ENCODE data around the gene STC2. TPM values are rescaled to one million over a fixed set of nuclear protein-coding genes. Genes with fewer than 3 reads are reported as not detected.
"Not testable (repeated sequence)": the region's sequence is repeated elsewhere in the genome, so short reads cannot be mapped to it uniquely, and the experiment has no call there.

The STC2 gene
- total RNA-seq, 4 donors from 2014 or later: 72.4 to 130 (median 78.1) TPM

DNA sequence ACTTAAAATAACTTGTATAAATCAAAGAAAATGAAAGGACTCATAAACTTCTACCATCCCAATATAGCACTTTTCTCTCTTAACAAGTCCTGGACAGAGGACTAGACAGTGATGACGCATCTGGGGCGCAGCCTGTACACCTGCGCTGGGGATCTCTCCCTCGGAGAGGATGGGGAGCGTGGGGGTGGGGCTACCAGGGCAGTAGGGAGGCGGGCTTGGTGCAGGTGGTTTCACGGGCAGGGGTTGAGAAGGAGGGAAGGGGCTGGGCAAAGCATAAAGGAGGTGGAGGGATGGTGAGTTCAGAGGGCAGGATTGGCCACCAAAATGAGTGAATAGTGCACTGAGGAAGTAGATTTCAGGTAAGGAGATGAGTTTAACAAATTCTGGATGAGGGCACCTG is 41.1 kb downstream of the STC2 start:
- WGBS: 60% methylated on average over 7 of the region's 7 CpGs
- H3K9me3 ChIP-seq: no peaks in the 10 kb centered on the region
- no peak for DNase-seq (ENCODE audit: extremely low spot score)
- intact Hi-C loops (cut with DNase I): loop anchor here (10.0 kb wide), 1 partner anchor 312 kb away; no protein-coding TSS in a partner anchor
- H3K27ac ChIP-seq (replicated peaks in 1 of 4): no peak overlapping the region
- H3K4me3 ChIP-seq: no peak overlapping the region
- H3K36me3 ChIP-seq: no peaks in the 10 kb centered on the region
- H3K4me1 ChIP-seq: peaks cover 18 to 22% (median 20%) of the 10 kb centered on the region in 4 donors
- TF ChIP-seq, protein P1, sequence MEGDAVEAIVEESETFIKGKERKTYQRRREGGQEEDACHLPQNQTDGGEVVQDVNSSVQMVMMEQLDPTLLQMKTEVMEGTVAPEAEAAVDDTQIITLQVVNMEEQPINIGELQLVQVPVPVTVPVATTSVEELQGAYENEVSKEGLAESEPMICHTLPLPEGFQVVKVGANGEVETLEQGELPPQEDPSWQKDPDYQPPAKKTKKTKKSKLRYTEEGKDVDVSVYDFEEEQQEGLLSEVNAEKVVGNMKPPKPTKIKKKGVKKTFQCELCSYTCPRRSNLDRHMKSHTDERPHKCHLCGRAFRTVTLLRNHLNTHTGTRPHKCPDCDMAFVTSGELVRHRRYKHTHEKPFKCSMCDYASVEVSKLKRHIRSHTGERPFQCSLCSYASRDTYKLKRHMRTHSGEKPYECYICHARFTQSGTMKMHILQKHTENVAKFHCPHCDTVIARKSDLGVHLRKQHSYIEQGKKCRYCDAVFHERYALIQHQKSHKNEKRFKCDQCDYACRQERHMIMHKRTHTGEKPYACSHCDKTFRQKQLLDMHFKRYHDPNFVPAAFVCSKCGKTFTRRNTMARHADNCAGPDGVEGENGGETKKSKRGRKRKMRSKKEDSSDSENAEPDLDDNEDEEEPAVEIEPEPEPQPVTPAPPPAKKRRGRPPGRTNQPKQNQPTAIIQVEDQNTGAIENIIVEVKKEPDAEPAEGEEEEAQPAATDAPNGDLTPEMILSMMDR (IDR thresholded peaks at IDR 0.05): no peak
- no peak for TF ChIP-seq POLR2A (IDR thresholded peaks at IDR 0.05; ENCODE audit: low read depth)
- peaks cover 0 to 67% (median 5%) of the 10 kb centered on the region in 4 donors for H3K27me3 ChIP-seq

DNA sequence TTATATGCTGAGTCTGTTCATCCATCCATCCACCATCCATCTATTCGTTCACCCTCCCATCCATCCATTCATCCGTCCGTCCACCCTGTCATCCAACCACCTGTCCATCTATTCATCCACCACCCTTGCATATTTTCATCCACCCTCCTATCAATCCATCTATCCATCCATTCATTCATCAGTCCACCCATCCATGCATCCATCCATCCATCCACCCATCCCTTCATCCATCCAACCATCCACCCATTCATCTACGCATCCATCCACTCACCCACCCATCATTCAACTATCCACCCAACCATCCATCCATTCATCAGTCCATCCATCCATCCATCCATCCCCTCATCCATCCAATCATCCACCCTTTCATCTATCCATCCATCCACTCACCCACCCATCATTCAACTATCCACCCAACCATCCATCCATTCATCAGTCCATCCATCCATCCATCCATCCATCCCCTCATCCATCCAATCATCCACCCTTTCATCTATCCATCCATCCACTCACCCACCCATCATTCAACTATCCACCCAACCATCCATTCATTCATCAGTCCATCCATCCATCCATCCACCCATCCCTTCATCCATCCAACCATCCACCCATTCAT is 43.8 kb downstream of the STC2 start:
- intact Hi-C loops (cut with DNase I): loop anchor here (10.0 kb wide), 1 partner anchor 310 kb away; no protein-coding TSS in a partner anchor
- Histone ChIP-seq H3K4me1 (peaks cover 10 to 13% (median 12%) of the 10 kb centered on the region in 4 donors), H3K27me3 (peaks cover 0 to 86% (median 6%) of the 10 kb centered on the region in 4 donors)
- not testable (repeated sequence) for H3K9me3 ChIP-seq; H3K27ac ChIP-seq (replicated peaks in 1 of 4); H3K4me3 ChIP-seq; H3K36me3 ChIP-seq; DNase-seq (ENCODE audit: extremely low spot score)
- WGBS: 89% methylated on average over 4 of the region's 4 CpGs

DNA sequence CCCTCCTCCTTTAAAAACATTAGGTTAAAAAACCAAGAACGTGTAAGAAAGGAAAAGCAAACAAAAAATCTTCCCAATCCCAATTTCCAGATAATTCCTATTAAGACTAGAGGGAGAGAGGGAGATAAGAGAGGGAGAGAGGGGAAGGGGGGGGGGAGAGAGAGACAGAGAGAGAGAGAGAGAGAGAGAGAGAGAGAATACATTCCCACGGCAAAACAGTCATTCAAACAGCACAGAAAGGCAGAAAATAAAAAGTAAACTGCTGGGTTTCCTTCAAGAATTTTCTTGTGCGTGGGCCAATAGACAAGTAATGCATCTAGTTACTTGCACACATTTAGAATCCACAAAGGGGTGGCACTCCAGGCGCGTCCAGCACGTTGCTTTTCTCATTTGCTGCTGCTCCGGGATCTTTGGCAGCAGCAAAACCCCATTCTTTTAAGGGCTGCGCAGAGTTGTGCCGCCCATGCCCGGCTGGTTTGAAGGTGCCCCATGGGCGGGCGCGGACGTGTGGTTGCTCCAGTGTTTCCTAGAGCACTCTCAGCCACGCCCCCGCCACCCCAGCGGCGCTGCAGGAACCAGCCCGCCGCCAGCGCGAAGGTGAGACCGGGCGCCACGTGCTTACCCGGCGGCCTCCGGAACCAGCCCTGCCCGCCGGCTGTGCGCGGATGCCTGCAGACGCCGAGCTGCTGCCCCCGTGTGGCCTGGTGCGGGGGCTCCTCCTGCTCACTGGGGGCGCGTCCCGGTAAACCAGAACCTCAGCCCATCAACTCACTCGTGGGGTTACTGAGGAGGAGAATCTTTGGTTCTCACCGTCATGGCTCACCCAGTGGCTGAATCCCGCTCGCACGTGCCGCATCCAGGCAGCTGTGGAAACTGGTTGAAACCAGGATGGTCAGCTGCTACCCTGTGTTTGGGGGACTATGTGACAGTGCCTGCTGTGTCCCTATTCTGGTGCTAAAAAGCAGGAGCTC is 44.6 kb downstream of the STC2 start:
- intact Hi-C loops (cut with DNase I): loop anchor here (10.0 kb wide), 1 partner anchor 309 kb away; no protein-coding TSS in a partner anchor
- Histone ChIP-seq H3K4me1 (peaks cover 10 to 13% (median 12%) of the 10 kb centered on the region in 4 donors), H3K27ac (replicated peaks in 1 of 4) (no peak overlapping the region), H3K9me3 (no peaks in the 10 kb centered on the region), H3K4me3 (peak overlapping the region; percentile 25 to 41 (median 34)), H3K27me3 (peaks cover 0 to 87% (median 6%) of the 10 kb centered on the region in 4 donors), H3K36me3 (no peaks in the 10 kb centered on the region)
- TF ChIP-seq, protein P1 (IDR thresholded peaks at IDR 0.05): peak; percentile 68 to 74 (median 72)
- TF ChIP-seq POLR2A (IDR thresholded peaks at IDR 0.05; ENCODE audit: low read depth): no peak
- TF ChIP-seq POLR2AphosphoS5 (IDR thresholded peaks at IDR 0.05): peak in 1 of 2 donors; percentile 47
- TF ChIP-seq EP300 (IDR thresholded peaks at IDR 0.05): no peak
- DNase-seq (ENCODE audit: extremely low spot score): no peak
- WGBS: 10% methylated on average over 20 of the region's 45 CpGs

DNA sequence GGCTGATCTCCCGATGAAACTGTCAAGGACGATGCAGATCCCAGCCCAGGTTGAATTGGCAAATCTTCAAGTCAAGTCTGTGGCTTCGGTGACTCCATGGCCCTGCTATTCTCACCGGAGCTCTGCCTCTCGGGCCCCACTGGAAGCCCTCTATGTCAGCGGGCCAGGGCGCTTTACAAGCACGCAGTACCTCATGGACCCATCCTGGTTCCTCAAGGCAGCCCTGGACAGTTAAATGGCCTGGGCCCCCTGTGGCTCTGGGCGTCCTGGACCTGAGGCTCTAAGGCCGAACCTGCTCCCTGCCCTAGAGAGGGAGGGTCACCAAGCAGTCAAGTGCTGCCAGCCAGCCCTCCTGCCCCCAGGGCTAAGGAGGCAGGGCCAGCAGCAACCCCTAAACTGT is 45.3 kb downstream of the STC2 start:
- H3K27me3 ChIP-seq: peaks cover 0 to 80% (median 6%) of the 10 kb centered on the region in 4 donors
- TF ChIP-seq, protein P1 (IDR thresholded peaks at IDR 0.05): no peak
- TF ChIP-seq EP300 (IDR thresholded peaks at IDR 0.05) (no peak), POLR2AphosphoS5 (IDR thresholded peaks at IDR 0.05) (no peak)
- H3K27ac ChIP-seq (replicated peaks in 1 of 4): no peak overlapping the region
- H3K36me3 ChIP-seq: no peaks in the 10 kb centered on the region
- H3K4me3 ChIP-seq: no peak overlapping the region
- intact Hi-C loops (cut with DNase I): loop anchor here (10.0 kb wide), 1 partner anchor 308 kb away; no protein-coding TSS in a partner anchor
- DNase-seq (ENCODE audit: extremely low spot score): no peak
- 89% methylated on average over 10 of the region's 10 CpGs for WGBS
- H3K9me3 ChIP-seq: no peaks in the 10 kb centered on the region
- H3K4me1 ChIP-seq: peaks cover 10 to 13% (median 12%) of the 10 kb centered on the region in 4 donors

DNA sequence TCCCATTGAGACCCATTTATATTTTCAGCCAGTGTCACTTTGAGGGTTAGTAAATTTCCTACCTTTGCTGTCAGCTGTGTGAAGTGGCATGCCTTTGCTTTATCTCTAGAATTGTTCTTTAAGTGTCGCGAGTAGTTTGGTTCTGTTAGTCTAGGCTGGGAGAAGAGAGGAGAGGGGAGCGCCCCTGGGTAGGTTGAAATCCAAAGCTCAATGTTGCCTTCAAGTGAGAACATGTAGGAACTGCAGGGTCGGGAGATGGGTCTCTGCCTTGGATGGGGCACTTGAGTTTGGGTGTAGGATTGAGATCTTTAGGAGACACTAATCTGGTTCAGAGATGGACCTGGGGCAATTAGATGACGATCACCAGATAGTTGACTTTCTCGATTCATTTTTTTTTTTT is 46.3 kb downstream of the STC2 start:
- no peak for DNase-seq (ENCODE audit: extremely low spot score)
- Histone ChIP-seq H3K4me1 (peaks cover 10 to 13% (median 12%) of the 10 kb centered on the region in 4 donors), H3K9me3 (no peaks in the 10 kb centered on the region), H3K36me3 (no peaks in the 10 kb centered on the region), H3K4me3 (no peak overlapping the region), H3K27me3 (peaks cover 0 to 72% (median 6%) of the 10 kb centered on the region in 4 donors), H3K27ac (replicated peaks in 1 of 4) (no peak overlapping the region)
- intact Hi-C loops (cut with DNase I): loop anchor here (10.0 kb wide), 1 partner anchor 307 kb away; no protein-coding TSS in a partner anchor
- TF ChIP-seq EP300 (IDR thresholded peaks at IDR 0.05) (no peak), POLR2A (IDR thresholded peaks at IDR 0.05; ENCODE audit: low read depth) (no peak), POLR2AphosphoS5 (IDR thresholded peaks at IDR 0.05) (no peak)
- TF ChIP-seq, protein P1 (IDR thresholded peaks at IDR 0.05): no peak
- WGBS: 36% methylated on average over 6 of the region's 6 CpGs

Measured in esophagus muscularis mucosa (tissue), 4 donors.